SK-N-SH treated with all-trans-retinoic acid at 6 μM for 48 hours (cell line): ENCODE results near the gene SOS1.

Experiments
- ATAC-seq: fragments of 200-7000 bp; cut with Tn5 transposase; 3 replicates; pipeline ENCODE4 v1.9.1; 2020; ENCODE audit warnings: mild to moderate bottlenecking, moderate library complexity
- ARNTL ChIP-seq: fragments of 450-650 bp; formaldehyde crosslinking; IDR thresholded peaks from 2 replicates; pipeline ENCODE4 v1.5.0; 2020; ENCODE audit warnings: low read depth, mild to moderate bottlenecking, moderate library complexity, borderline replicate concordance
- BACH2 ChIP-seq: fragments of 250-450 bp; sonication (Bioruptor Pico); IDR thresholded peaks from 2 replicates; pipeline ENCODE4 v1.9.0; 2021; ENCODE audit warnings: mild to moderate bottlenecking, borderline replicate concordance
- CSDC2 ChIP-seq: fragments of 250-450 bp; sonication (Bioruptor Pico); IDR thresholded peaks from 2 replicates; pipeline ENCODE4 v1.5.0; 2020; ENCODE audit warnings: mild to moderate bottlenecking, moderate library complexity
- ESRRG ChIP-seq: fragments of 250-450 bp; sonication (Bioruptor Pico); IDR thresholded peaks from 2 replicates; pipeline ENCODE4 v1.6.1; 2021; ENCODE audit warnings: mild to moderate bottlenecking
- GLIS3 ChIP-seq: fragments of 250-450 bp; sonication (Bioruptor Pico); IDR thresholded peaks from 2 replicates; pipeline ENCODE4 v1.5.0; 2020; ENCODE audit warnings: mild to moderate bottlenecking, moderate library complexity
- ISL1 ChIP-seq: fragments of 250-450 bp; sonication (Bioruptor Pico); IDR thresholded peaks from 2 replicates; pipeline ENCODE4 v2.1.2; 2022; ENCODE audit warnings: mild to moderate bottlenecking, moderate library complexity
- OSR1 ChIP-seq: fragments of 250-450 bp; sonication (Bioruptor Pico); IDR thresholded peaks from 2 replicates; pipeline ENCODE4 v1.8.0; 2022; ENCODE audit warnings: moderate library complexity, mild to moderate bottlenecking, inconsistent platforms
- PPARA ChIP-seq: fragments of 250-450 bp; sonication (Bioruptor Pico); IDR thresholded peaks from 2 replicates; pipeline ENCODE4 v1.5.0; 2020; ENCODE audit warnings: mild to moderate bottlenecking, borderline replicate concordance
- RARB ChIP-seq: fragments of 250-450 bp; sonication (Bioruptor Pico); IDR thresholded peaks from 2 replicates; pipeline ENCODE4 v1.8.0; 2021; ENCODE audit warnings: mild to moderate bottlenecking, moderate library complexity
- SNAI2 ChIP-seq: fragments of 250-450 bp; sonication (Bioruptor Pico); IDR thresholded peaks from 2 replicates; pipeline ENCODE4 v1.5.0; 2020; ENCODE audit warnings: mild to moderate bottlenecking, moderate library complexity
- TCF4 ChIP-seq: fragments of 250-450 bp; sonication (Bioruptor Pico); IDR thresholded peaks from 2 replicates; pipeline ENCODE4 v1.8.0; 2021; ENCODE audit warnings: mild to moderate bottlenecking, moderate library complexity, borderline replicate concordance
- TOX ChIP-seq: fragments of 250-450 bp; sonication (Bioruptor Pico); IDR thresholded peaks from 2 replicates; pipeline ENCODE4 v1.8.0; 2021; ENCODE audit warnings: mild to moderate bottlenecking, moderate library complexity, borderline replicate concordance
- ZC3H10 ChIP-seq: fragments of 250-450 bp; sonication (Bioruptor Pico); IDR thresholded peaks from 2 replicates; pipeline ENCODE4 v1.5.1; 2021; ENCODE audit warnings: mild to moderate bottlenecking, moderate library complexity
- ZFP30 ChIP-seq: fragments of 450-650 bp; formaldehyde crosslinking; IDR thresholded peaks from 2 replicates; pipeline ENCODE4 v1.5.0; 2022; ENCODE audit warnings: mild to moderate bottlenecking, moderate library complexity
- ZNF565 ChIP-seq: fragments of 450-650 bp; formaldehyde crosslinking; conservative IDR thresholded peaks from 2 replicates; pipeline ENCODE4 v1.5.0; 2020; ENCODE audit warnings: low read depth, mild to moderate bottlenecking, moderate library complexity
- ZNF70 ChIP-seq: fragments of 450-650 bp; formaldehyde crosslinking; IDR thresholded peaks from 2 replicates; pipeline ENCODE4 v1.5.0; 2020; ENCODE audit warnings: mild to moderate bottlenecking, moderate library complexity
- ZNF8 ChIP-seq: fragments of 450-650 bp; formaldehyde crosslinking; IDR thresholded peaks from 2 replicates; pipeline ENCODE4 v1.5.0; 2020; ENCODE audit warnings: mild to moderate bottlenecking, moderate library complexity
- TF ChIP-seq, protein P1 (sequence below): fragments of 250-450 bp; sonication (Bioruptor Pico); IDR thresholded peaks from 2 replicates; pipeline ENCODE4 v1.5.0; 2020; ENCODE audit warnings: mild to moderate bottlenecking, moderate library complexity
- TF ChIP-seq, protein P2 (sequence below): fragments of 250-450 bp; sonication (Bioruptor Pico); IDR thresholded peaks from 2 replicates; pipeline ENCODE4 v1.5.1; 2020; ENCODE audit warnings: low read depth, mild to moderate bottlenecking, moderate library complexity
- TF ChIP-seq, protein P3 (sequence below): fragments of 250-450 bp; sonication (Bioruptor Pico); IDR thresholded peaks from 2 replicates; pipeline ENCODE4 v1.5.1; 2021; ENCODE audit warnings: mild to moderate bottlenecking, moderate library complexity
- TF ChIP-seq, protein P4 (sequence below): fragments of 250-450 bp; sonication (Bioruptor Pico); IDR thresholded peaks from 2 replicates; pipeline ENCODE4 v1.8.0; 2020; ENCODE audit warnings: mild to moderate bottlenecking, moderate library complexity, borderline replicate concordance

Gene SOS1

DNA sequence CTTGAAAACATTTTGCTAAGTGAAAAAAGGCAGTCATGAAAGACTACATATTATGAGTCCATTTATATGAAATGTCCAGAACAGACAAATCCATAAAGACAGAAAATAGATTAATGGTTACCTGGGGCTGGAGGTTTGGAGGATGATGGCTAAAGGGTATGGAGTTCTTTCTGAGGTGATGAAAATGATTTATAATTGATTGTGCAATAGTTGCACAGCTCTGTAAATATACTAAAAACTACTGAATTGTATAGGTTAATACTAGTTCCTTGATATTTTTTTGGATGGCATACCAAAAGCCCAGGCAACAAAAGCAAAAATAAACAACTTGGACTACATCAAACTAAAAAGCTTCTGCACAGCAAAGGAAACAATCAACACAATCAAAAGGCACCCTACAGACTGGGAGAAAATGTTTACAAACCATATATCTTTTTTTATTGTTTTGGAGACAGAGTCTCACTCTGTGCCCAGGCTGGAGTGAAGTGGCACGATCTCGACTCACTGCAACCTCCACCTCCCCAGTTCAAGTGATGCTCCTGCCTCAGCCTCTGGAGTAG, 21.5 kb downstream of the SOS1 start:
- TF ChIP-seq TCF4 (CRISPR knock-in tag) (no peak), ZNF565 (CRISPR knock-in tag) (no peak), ZC3H10 (no peak), ZNF8 (CRISPR knock-in tag) (no peak), ARNTL (CRISPR knock-in tag) (no peak), SNAI2 (no peak), ESRRG (no peak), OSR1 (no peak), TOX (no peak), CSDC2 (CRISPR knock-in tag) (no peak), PPARA (CRISPR knock-in tag) (no peak), RARB (CRISPR knock-in tag) (no peak), ZNF70 (no peak), ISL1 (CRISPR knock-in tag) (no peak)
- TF ChIP-seq, protein P1, sequence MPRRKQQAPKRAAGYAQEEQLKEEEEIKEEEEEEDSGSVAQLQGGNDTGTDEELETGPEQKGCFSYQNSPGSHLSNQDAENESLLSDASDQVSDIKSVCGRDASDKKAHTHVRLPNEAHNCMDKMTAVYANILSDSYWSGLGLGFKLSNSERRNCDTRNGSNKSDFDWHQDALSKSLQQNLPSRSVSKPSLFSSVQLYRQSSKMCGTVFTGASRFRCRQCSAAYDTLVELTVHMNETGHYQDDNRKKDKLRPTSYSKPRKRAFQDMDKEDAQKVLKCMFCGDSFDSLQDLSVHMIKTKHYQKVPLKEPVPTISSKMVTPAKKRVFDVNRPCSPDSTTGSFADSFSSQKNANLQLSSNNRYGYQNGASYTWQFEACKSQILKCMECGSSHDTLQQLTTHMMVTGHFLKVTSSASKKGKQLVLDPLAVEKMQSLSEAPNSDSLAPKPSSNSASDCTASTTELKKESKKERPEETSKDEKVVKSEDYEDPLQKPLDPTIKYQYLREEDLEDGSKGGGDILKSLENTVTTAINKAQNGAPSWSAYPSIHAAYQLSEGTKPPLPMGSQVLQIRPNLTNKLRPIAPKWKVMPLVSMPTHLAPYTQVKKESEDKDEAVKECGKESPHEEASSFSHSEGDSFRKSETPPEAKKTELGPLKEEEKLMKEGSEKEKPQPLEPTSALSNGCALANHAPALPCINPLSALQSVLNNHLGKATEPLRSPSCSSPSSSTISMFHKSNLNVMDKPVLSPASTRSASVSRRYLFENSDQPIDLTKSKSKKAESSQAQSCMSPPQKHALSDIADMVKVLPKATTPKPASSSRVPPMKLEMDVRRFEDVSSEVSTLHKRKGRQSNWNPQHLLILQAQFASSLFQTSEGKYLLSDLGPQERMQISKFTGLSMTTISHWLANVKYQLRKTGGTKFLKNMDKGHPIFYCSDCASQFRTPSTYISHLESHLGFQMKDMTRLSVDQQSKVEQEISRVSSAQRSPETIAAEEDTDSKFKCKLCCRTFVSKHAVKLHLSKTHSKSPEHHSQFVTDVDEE (CRISPR knock-in tag) = no peak
- TF ChIP-seq, protein P2, sequence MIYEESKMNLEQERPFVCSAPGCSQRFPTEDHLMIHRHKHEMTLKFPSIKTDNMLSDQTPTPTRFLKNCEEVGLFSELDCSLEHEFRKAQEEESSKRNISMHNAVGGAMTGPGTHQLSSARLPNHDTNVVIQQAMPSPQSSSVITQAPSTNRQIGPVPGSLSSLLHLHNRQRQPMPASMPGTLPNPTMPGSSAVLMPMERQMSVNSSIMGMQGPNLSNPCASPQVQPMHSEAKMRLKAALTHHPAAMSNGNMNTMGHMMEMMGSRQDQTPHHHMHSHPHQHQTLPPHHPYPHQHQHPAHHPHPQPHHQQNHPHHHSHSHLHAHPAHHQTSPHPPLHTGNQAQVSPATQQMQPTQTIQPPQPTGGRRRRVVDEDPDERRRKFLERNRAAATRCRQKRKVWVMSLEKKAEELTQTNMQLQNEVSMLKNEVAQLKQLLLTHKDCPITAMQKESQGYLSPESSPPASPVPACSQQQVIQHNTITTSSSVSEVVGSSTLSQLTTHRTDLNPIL = no peak
- TF ChIP-seq, protein P3, sequence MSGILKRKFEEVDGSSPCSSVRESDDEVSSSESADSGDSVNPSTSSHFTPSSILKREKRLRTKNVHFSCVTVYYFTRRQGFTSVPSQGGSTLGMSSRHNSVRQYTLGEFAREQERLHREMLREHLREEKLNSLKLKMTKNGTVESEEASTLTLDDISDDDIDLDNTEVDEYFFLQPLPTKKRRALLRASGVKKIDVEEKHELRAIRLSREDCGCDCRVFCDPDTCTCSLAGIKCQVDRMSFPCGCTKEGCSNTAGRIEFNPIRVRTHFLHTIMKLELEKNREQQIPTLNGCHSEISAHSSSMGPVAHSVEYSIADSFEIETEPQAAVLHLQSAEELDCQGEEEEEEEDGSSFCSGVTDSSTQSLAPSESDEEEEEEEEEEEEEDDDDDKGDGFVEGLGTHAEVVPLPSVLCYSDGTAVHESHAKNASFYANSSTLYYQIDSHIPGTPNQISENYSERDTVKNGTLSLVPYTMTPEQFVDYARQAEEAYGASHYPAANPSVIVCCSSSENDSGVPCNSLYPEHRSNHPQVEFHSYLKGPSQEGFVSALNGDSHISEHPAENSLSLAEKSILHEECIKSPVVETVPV (CRISPR knock-in tag) = no peak
- ATAC-seq = no peak

DNA sequence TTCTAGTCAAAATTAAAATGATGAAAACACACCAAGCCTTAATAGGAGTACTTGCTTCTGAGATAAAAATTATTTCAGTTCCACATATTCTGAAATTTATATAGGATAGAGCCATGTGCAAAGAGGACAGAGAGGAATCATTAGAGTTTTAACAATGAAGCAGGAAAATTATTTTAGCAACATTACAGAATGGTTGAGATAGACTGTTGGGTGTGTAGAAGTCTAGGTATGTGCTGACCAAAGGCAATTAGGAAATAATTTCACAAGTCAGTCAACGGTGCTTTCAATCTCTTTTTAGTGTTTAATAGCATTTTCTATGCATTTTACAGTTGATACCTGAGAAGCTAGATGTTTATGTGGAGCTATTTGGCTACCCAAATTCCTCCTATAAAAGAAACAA, 25.2 kb downstream of the SOS1 start:
- TF ChIP-seq PPARA (CRISPR knock-in tag) = no peak
- TF ChIP-seq, protein P2 = no peak
- TF ChIP-seq BACH2 (CRISPR knock-in tag) = no peak
- no peak for TF ChIP-seq RARB (CRISPR knock-in tag)
- no peak for TF ChIP-seq ZNF8 (CRISPR knock-in tag)
- TF ChIP-seq ZNF565 (CRISPR knock-in tag) = no peak
- no peak for TF ChIP-seq SNAI2
- no peak for TF ChIP-seq CSDC2 (CRISPR knock-in tag)
- no peak for TF ChIP-seq TCF4 (CRISPR knock-in tag)
- TF ChIP-seq, protein P4, sequence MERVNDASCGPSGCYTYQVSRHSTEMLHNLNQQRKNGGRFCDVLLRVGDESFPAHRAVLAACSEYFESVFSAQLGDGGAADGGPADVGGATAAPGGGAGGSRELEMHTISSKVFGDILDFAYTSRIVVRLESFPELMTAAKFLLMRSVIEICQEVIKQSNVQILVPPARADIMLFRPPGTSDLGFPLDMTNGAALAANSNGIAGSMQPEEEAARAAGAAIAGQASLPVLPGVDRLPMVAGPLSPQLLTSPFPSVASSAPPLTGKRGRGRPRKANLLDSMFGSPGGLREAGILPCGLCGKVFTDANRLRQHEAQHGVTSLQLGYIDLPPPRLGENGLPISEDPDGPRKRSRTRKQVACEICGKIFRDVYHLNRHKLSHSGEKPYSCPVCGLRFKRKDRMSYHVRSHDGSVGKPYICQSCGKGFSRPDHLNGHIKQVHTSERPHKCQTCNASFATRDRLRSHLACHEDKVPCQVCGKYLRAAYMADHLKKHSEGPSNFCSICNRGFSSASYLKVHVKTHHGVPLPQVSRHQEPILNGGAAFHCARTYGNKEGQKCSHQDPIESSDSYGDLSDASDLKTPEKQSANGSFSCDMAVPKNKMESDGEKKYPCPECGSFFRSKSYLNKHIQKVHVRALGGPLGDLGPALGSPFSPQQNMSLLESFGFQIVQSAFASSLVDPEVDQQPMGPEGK (CRISPR knock-in tag) = no peak
- TF ChIP-seq ZNF70 = no peak
- TF ChIP-seq GLIS3 (CRISPR knock-in tag) = no peak
- TF ChIP-seq TOX = no peak
- TF ChIP-seq, protein P3 (CRISPR knock-in tag) = no peak
- no peak for TF ChIP-seq ZFP30 (CRISPR knock-in tag)
- TF ChIP-seq ISL1 (CRISPR knock-in tag) = no peak
- no peak for TF ChIP-seq OSR1

More for the DNA sequence above, 25.2 kb downstream of the SOS1 start:
- no peak for ATAC-seq
